GM18519 (cell line): ENCODE results near the gene PDE3A.

Source experiments
- ATAC-seq: cut with Tn5 transposase; IDR thresholded peaks from one replicate; pipeline ENCODE4 v1.9.1; 2021; ENCODE audit warnings: mild to moderate bottlenecking, moderate library complexity; ENCODE audit not compliant: unreplicated experiment, low FRiP score

The PDE3A gene

GRCh38 chr12:20487519-20487918 is 119.2 kb downstream of the PDE3A start:
- ATAC-seq = no peak

GRCh38 chr12:20489645-20490044 is 121.3 kb downstream of the PDE3A start:
- ATAC-seq = no peak

DNA sequence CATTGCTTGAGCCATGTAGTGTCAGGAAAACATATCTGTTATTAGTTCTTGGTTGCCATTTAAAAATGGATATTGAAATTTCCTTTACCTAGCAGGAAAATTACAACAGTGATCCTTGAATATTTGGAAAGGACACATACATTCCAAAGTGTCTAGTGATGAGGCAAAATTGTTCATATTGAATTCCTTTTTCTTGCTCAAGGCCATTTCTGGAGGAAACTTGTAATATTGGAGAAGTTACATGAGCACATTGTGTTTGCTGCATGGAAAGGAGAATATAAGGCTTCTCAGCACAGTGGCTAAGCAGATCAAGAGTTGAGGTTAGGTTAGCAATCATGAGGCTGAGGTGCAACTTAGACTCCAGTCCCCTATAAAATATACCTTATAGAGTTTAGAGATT is 121.9 kb downstream of the PDE3A start:
- ATAC-seq = no peak

DNA sequence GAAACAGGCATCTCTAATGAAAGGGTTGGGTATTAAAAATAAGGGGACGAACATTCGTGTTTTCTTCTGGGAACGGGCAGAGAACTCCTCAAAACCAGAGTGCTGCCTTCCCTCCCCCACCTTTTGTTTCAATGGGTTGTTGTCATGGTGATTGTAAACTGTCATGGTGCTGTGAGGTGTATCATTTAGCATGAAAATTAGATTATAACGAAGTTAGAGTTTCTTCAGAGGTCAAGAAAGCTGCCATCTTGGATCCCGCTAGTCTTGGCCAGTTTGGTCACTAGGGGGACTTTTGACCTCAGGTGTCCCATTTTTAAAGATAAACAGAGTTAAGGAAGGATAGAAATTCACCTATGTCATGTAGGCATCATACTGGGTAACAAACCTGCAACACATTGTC is 123.0 kb downstream of the PDE3A start:
- ATAC-seq = no peak

- ATAC-seq = no peak
These were observed 124.0 kb downstream of the PDE3A start for GRCh38 chr12:20492251-20492760.

DNA sequence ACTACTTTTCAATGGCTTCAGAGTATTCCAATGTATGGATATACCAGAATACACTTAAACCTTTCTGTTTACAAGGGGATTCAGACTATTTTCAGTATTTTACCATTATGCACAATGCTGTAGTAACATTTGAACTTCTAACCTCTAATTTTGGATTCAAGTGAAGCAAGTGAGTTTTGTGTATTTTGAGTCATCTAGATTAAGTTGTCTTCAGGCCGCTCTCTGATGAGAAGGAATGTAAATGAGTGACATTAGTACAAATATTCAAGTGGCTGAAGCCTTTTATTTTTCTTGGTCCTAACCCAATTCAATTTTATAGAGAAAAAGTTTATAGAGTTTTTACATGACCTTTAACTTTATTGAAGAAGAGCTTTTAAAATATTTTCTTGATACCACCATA is 125.6 kb downstream of the PDE3A start:
- no peak for ATAC-seq

- no peak for ATAC-seq
These were observed 126.5 kb downstream of the PDE3A start for GRCh38 chr12:20494851-20495250.

DNA sequence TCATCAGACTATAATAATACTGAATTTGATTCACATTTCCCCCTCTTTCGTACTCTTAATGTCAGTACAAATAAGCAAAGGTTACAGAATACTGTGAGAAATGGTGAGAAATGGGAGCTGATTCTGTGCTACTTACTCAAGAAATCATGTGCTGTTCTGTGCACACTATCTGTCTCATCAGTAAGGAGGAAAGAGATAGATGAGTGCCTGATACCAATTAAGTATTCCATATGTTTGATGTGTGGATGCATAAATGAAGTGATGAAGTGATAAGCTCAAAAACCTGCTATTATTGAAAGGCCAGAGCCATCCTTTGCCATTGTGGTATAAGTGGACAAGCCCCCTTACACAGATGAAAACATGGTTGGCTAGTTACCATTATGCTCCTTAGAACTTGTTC is 127.7 kb downstream of the PDE3A start:
- ATAC-seq = no peak

DNA sequence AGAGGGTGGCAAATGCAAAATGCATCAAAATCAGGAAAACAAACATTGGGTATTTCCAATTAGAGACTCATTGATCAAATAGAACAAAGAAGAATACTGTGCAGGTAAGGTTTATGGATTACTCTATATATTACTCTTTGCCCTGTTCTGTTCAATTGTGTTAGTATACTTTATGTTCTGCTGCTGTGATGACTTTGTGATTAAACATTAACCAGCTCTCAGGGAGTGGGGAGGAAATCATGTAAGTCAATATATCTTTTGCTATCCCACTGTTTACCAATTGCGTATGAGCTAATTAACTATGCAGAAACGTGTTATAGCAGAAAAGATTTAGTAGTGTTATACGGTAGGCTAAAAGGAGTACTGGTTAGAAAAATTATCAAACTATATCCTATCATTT is 129.4 kb downstream of the PDE3A start:
- ATAC-seq = no peak

DNA sequence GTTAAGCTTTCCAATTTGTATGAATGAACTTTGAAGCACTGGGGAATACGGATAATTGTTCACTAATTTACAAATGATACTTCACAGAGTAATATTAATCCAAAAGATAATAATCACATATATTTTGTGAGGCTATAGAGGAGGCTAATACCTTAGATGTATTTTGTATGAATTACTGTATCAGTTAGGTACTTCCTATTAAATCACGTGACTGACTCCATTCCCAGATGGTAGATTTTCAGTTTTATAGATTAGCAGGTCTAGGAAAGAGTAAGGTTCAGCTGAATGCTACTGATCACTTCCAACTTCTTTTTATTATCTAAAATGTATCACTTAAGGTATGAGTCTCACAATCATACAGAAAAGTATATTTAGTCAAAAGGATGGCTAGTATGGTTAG is 133.6 kb downstream of the PDE3A start:
- no peak for ATAC-seq

- ATAC-seq = no peak
These were observed 135.5 kb downstream of the PDE3A start for GRCh38 chr12:20503858-20504257.

GRCh38 chr12:20505056-20505455 is 136.7 kb downstream of the PDE3A start:
- ATAC-seq = no peak

- ATAC-seq = no peak
These were observed 138.7 kb downstream of the PDE3A start for GRCh38 chr12:20507056-20507455.

DNA sequence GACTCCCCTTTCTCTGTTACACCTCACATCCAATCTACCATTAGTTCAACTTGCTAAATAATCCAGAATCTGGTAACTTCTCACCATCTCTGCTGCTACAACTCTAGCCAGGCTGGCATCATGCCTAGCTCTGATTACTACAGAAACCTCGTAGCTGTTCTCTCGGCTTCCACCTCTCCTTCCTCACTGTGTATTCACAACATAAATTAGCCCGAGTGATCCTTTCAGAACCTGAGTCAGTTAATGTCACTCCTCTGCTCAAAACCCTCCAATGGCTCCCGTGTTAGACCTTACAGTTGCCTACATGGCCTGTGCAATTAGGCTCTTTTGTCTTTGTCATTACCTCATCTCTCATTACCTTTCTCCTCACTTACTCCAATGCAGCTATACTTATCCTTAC is 139.4 kb downstream of the PDE3A start:
- ATAC-seq = no peak

DNA sequence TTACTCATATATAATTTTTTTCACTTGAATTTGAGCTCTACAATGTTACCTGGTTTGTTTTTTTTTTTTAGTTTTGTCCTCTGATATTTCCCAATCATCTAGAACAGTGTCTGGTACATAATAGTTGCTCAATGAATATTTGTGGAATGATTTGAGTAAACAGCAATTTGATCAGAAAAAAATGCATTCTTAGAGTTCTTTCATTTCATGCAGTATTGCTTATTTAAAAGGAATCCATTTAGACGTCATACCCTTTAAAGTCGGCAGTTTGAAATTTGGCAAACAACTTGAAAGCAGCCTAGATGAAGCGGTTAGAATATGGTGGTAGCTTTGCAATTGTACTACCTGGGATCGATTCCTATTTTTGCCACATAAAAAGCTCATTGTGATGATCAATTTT is 140.0 kb downstream of the PDE3A start:
- no peak for ATAC-seq

DNA sequence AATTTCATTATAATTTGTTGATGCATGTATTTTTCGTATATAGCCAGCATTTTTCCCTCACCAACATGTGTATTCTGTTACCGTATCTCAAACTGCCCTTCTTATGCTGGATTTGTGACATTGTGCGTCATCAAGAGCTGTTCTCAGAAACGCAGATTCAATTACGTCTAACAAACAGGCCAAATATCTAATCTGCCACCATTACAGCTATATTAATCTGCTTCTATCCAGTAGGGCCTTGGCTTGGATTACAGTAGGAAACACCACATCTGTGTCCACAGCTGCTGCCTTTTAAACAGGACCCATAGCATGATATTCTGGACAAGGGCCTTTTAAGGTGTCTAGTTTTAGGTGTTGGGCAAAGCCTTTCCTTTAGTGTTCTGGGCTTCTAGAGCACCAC is 140.6 kb downstream of the PDE3A start:
- no peak for ATAC-seq

GRCh38 chr12:20510811-20511210 is 142.5 kb downstream of the PDE3A start:
- ATAC-seq = no peak

GRCh38 chr12:20513189-20513588 is 144.9 kb downstream of the PDE3A start:
- ATAC-seq = no peak

GRCh38 chr12:20514598-20514997 is 146.3 kb downstream of the PDE3A start:
- ATAC-seq = no peak

- no peak for ATAC-seq
These were observed 152.2 kb downstream of the PDE3A start for GRCh38 chr12:20520532-20520931.

DNA sequence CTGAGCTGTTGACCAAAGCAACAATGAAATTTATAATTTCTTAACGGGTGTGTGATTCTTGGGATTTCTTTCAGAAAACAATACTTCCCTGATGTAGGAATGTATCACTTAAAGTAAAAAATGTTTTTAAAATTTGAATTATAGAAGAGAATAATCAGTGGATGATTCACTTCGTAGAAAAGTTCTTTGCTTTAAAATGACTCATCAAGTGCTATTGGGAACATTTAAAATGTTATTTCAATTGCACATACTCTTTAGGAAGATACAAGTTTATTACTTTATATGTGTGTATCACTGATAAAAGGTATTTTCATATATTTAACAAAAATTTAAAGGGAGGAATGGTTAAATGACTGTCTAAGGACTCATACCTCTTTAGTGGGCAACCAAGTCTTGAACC is 155.3 kb downstream of the PDE3A start:
- no peak for ATAC-seq

DNA sequence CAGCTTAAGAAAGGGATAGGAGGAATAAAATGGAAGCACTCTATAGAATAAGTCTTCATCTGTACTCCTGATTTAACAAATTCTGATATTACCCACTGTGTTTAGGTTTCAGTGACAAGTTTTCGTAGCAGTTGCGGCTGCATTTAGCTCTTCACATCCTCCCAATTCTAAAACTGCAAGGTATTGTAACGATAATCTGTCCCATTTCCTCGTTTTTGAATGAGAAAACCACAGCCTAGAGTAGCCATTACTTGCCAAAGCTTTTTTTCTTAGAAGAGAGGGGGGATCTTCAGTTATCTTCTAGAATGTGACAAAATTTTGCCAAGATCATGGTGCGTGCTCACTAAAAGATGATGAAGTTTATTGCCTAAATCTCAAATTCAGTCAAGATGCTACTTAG is 155.8 kb downstream of the PDE3A start:
- no peak for ATAC-seq

DNA sequence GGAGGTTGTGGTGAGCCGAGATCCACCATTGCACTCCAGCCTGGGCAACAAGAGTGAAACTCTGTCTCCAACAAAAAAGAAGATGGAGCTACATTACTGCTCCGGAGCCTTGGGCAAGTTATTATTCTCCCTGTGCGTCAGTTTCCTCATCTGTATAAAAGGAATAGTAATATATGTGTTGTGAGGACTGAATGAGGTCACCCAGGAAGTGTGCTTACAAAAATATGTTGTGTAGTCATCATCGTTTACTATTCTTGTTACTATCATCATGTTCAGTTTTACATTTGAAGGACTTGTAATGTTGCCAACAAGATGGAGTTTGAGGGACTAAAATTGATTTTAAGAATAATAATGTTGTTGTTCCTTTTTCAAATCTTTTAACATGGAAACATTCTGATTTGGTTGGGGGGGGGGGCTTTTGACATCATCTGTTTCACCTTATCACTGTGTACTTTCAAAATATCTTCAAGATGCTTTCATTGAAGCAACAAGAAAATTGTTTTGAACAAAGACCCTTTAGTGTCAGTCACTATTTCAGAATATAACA is 156.8 kb downstream of the PDE3A start:
- no peak for ATAC-seq
